MM.1S (cell line): Measurements from ENCODE around the gene SDSL.

ENCODE experiments used
- EZH2 ChIP-seq: fragments of 300-600 bp; sonication (generic); optimal IDR thresholded peaks from 2 replicates; pipeline ENCODE3; 2017; ENCODE audit warnings: low read depth, mild to moderate bottlenecking, antibody characterized with exemption, low read length, mixed read lengths
- EZH2phosphoT487 ChIP-seq: fragments of 300-600 bp; sonication (generic); IDR thresholded peaks from 2 replicates; pipeline ENCODE4 v1.6.1; 2018; ENCODE audit warnings: antibody characterized with exemption, low read length
- TF ChIP-seq, protein P1 (sequence below): fragments of 300-600 bp; sonication (generic); IDR thresholded peaks from 2 replicates; pipeline ENCODE4 v1.5.1; 2016; ENCODE audit warnings: antibody characterized with exemption, low read length, mixed read lengths

DNA sequence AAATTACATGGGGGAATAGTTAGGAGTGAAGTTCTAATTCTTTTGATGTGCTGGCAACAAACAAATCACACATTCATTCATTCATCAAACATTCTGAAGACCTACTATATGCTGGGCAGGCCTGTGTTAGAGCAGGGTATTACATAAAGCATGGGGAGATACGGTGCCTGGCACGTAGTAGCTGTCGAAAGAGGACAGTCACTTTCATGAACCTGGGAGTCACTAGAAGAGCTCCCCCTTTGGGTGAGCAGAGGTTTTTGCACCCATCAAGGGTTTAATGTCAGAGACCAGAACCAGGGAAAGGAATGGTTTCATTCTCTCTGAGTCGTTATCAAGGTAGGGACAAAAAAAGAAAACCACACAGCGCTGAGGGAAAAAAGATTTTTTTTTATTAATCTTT is 39.5 kb downstream of the SDSL start:
- TF ChIP-seq, protein P1, sequence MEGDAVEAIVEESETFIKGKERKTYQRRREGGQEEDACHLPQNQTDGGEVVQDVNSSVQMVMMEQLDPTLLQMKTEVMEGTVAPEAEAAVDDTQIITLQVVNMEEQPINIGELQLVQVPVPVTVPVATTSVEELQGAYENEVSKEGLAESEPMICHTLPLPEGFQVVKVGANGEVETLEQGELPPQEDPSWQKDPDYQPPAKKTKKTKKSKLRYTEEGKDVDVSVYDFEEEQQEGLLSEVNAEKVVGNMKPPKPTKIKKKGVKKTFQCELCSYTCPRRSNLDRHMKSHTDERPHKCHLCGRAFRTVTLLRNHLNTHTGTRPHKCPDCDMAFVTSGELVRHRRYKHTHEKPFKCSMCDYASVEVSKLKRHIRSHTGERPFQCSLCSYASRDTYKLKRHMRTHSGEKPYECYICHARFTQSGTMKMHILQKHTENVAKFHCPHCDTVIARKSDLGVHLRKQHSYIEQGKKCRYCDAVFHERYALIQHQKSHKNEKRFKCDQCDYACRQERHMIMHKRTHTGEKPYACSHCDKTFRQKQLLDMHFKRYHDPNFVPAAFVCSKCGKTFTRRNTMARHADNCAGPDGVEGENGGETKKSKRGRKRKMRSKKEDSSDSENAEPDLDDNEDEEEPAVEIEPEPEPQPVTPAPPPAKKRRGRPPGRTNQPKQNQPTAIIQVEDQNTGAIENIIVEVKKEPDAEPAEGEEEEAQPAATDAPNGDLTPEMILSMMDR: peak; percentile 29
- no peak for TF ChIP-seq EZH2phosphoT487
- no peak for TF ChIP-seq EZH2
